ENCODE results near the gene LRRC47. TPM values are rescaled to one million over a fixed set of nuclear protein-coding genes. Genes with fewer than 3 reads are reported as not detected.

Gene LRRC47
- total RNA-seq (2014; rRNA removed; shearing (Covaris generic); ENCODE audit: low replicate concordance) = 52.4 and 71.1 TPM in 2 replicates

- Histone ChIP-seq H3K27me3 (0 out of 2 replicates have a peak, but pooled peaks cover 3% of the 10 kb centered on the region), H3K4me3 (peak within 1 kb of the TSS; percentile 59), H3K9me3 (peaks cover 2% of the 10 kb centered on the region; the same call in 1 of the 2 replicates), H3K36me3 (peaks cover 23% of the 10 kb centered on the region)
- DNase-seq = peak; percentile 95
Observed at GRCh38 chr1:3796215-3797061, at the start of gene LRRC47. LRRC47 (minus strand) TSS chr1:3796498; CDS start chr1:3796476, 22 bp downstream.

GRCh38 chr1:3842912-3843311 lies 46.6 kb upstream of the LRRC47 start:
- Histone ChIP-seq H3K4me3 (no peak overlapping the region), H3K9me3 (no peaks in the 10 kb centered on the region), H3K36me3 (peaks cover 12% of the 10 kb centered on the region), H3K27me3 (no peaks in the 10 kb centered on the region)
- DNase-seq = no peak

- no peaks in the 10 kb centered on the region for H3K27me3 ChIP-seq
- no peaks in the 10 kb centered on the region for H3K9me3 ChIP-seq
- H3K36me3 ChIP-seq = peaks cover 22% of the 10 kb centered on the region
- DNase-seq = no peak
- no peak overlapping the region for H3K4me3 ChIP-seq
Observed at GRCh38 chr1:3841491-3841890, 45.2 kb upstream of the LRRC47 start.

- Histone ChIP-seq H3K36me3 (peaks cover 18% of the 10 kb centered on the region), H3K27me3 (no peaks in the 10 kb centered on the region), H3K9me3 (no peaks in the 10 kb centered on the region), H3K4me3 (no peak overlapping the region)
- no peak for DNase-seq
Observed at GRCh38 chr1:3838788-3839187, 42.5 kb upstream of the LRRC47 start.

DNA sequence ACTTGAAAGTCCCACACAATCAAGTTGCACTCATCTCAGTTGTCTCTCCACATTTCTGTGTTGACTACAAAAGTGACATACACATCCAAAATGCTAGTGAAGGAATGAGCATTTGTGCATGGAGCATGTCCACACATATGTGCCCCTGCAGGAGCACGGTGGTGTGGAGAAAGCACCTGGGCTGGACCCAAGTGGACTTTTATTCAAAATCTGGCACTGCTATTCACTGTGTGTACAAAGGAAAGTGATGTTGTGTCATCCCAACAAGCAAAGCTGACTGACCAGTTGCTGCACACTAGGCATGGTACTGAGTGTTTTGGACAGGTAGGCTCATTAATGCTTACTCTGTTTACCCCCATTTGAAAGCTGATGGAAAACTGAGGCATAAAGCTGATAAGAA lies 41.4 kb upstream of the LRRC47 start:
- Histone ChIP-seq H3K4me3 (no peak overlapping the region), H3K27me3 (no peaks in the 10 kb centered on the region), H3K9me3 (no peaks in the 10 kb centered on the region), H3K36me3 (peaks cover 23% of the 10 kb centered on the region)
- no peak for DNase-seq

- DNase-seq = no peak
- Histone ChIP-seq H3K27me3 (no peaks in the 10 kb centered on the region), H3K4me3 (no peak overlapping the region), H3K36me3 (peaks cover 23% of the 10 kb centered on the region), H3K9me3 (no peaks in the 10 kb centered on the region)
Observed at GRCh38 chr1:3837200-3837599, 40.9 kb upstream of the LRRC47 start.

DNA sequence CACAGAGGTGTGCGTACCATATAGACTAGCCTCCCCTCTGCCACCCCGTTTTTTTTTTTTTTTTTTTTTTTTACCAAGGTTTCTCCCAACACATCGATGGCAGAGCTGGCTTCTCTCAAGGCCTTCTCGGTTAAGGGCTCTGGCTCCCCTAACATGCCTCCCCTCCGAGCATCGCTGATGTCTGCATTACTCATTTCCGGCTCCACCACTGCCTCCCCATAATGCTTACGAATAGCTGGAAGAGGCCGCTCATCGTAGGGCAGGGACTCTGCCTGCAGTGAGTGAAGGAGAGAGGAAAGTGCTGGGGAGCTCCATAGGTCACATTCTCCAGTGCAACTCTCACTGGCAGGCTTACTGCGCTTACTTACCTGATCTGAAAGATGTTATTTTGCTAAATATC lies 40.1 kb upstream of the LRRC47 start:
- DNase-seq = no peak
- Histone ChIP-seq H3K27me3 (no peaks in the 10 kb centered on the region), H3K36me3 (peaks cover 23% of the 10 kb centered on the region), H3K9me3 (no peaks in the 10 kb centered on the region), H3K4me3 (no peak overlapping the region)

DNA sequence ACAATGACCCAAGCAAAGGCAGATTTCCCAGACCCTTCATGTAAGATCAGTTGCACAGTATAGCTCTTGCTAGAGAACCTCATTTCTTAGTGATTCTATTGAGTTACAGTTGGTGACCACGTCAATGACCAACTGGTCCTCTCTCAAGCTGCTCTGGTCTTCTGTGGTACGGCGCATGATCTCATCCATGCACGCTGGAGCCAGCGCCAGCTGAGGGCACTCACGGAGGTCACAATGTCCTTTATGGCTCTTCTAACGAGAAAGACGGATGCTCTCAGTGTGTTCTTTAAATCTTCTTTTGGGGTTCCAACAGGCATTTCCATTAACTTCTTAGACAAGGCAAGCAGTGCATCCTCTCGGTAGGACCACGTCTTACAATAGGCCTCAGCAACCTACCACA lies 38.4 kb upstream of the LRRC47 start:
- no peaks in the 10 kb centered on the region for H3K27me3 ChIP-seq
- no peak overlapping the region for H3K4me3 ChIP-seq
- H3K9me3 ChIP-seq = no peaks in the 10 kb centered on the region
- peaks cover 31% of the 10 kb centered on the region for H3K36me3 ChIP-seq
- DNase-seq = no peak

GRCh38 chr1:3831689-3832088 lies 35.4 kb upstream of the LRRC47 start:
- no peak overlapping the region for H3K4me3 ChIP-seq
- no peak for DNase-seq
- H3K9me3 ChIP-seq = no peaks in the 10 kb centered on the region
- no peaks in the 10 kb centered on the region for H3K27me3 ChIP-seq
- peaks cover 14% of the 10 kb centered on the region for H3K36me3 ChIP-seq

- no peak for DNase-seq
- no peaks in the 10 kb centered on the region for H3K27me3 ChIP-seq
Observed at GRCh38 chr1:3828391-3828790, 32.1 kb upstream of the LRRC47 start.

GRCh38 chr1:3827813-3828307 lies 31.6 kb upstream of the LRRC47 start:
- no peak for DNase-seq
- peaks cover 8% of the 10 kb centered on the region for H3K36me3 ChIP-seq

More at GRCh38 chr1:3828391-3828790, 32.1 kb upstream of the LRRC47 start:
- H3K36me3 ChIP-seq = peaks cover 10% of the 10 kb centered on the region
- H3K4me3 ChIP-seq = no peak overlapping the region
- H3K9me3 ChIP-seq = no peaks in the 10 kb centered on the region

GRCh38 chr1:3825356-3825755 lies 29.1 kb upstream of the LRRC47 start:
- Histone ChIP-seq H3K9me3 (no peaks in the 10 kb centered on the region), H3K36me3 (peaks cover 3% of the 10 kb centered on the region), H3K4me3 (no peak overlapping the region), H3K27me3 (no peaks in the 10 kb centered on the region)
- no peak for DNase-seq

More at GRCh38 chr1:3827813-3828307, 31.6 kb upstream of the LRRC47 start:
- H3K4me3 ChIP-seq = no peak overlapping the region
- H3K27me3 ChIP-seq = no peaks in the 10 kb centered on the region
- no peaks in the 10 kb centered on the region for H3K9me3 ChIP-seq

DNA sequence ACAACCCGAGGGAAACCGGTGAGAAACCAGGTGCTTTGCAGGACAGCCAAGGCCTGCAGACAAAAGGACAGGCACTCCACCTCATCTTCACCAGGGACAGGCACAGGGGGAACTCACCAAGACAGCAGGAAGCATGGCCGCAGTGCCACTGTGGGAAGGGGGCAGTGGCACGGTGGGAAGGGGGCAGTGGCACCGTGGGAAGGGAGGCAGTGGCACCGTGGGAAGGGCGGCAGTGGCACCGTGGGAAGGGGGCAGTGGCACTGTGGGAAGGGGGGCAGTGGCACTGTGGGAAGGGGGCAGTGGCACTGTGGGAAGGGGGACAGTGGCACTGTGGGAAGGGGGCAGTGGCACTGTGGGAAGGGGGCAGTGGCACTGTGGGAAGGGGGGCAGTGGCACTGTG lies 28.4 kb upstream of the LRRC47 start:
- H3K9me3 ChIP-seq = no peaks in the 10 kb centered on the region
- H3K4me3 ChIP-seq = no peak overlapping the region
- H3K27me3 ChIP-seq = no peaks in the 10 kb centered on the region
- no peaks in the 10 kb centered on the region; the same call in 1 of the 2 replicates for H3K36me3 ChIP-seq
- DNase-seq = no peak

DNA sequence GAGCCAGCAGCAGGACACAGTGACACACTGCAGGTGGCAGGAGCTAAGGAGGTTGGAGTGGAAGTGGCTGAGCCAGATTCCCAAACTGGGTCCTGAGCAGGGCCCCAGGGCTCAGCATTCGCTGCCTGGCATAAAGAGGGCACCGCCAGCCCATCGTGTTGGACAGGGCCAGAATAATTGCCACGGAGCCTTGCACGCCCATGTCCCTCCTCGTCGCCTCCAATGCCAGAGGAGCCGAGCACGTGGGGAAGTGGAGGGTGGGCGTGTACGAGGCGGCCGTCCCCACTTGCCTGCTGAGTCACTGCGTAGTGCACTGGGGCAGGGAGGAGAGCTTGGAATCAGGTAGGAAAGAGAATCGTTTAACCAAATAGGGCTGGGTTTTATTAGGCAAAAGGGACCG lies 26.1 kb upstream of the LRRC47 start:
- H3K27me3 ChIP-seq = no peaks in the 10 kb centered on the region
- H3K4me3 ChIP-seq = no peak overlapping the region
- H3K36me3 ChIP-seq = no peaks in the 10 kb centered on the region; the same call in 1 of the 2 replicates
- no peaks in the 10 kb centered on the region for H3K9me3 ChIP-seq
- no peak for DNase-seq

- Histone ChIP-seq H3K4me3 (no peak overlapping the region), H3K27me3 (no peaks in the 10 kb centered on the region), H3K36me3 (no peaks in the 10 kb centered on the region; the same call in 1 of the 2 replicates), H3K9me3 (no peaks in the 10 kb centered on the region)
- no peak for DNase-seq
Observed at GRCh38 chr1:3821908-3822307, 25.6 kb upstream of the LRRC47 start.

GRCh38 chr1:3821447-3821846 lies 25.1 kb upstream of the LRRC47 start:
- H3K9me3 ChIP-seq = no peaks in the 10 kb centered on the region
- no peak overlapping the region for H3K4me3 ChIP-seq
- H3K27me3 ChIP-seq = no peaks in the 10 kb centered on the region
- DNase-seq = no peak
- no peaks in the 10 kb centered on the region; the same call in 1 of the 2 replicates for H3K36me3 ChIP-seq

GRCh38 chr1:3821004-3821403 lies 24.7 kb upstream of the LRRC47 start:
- Histone ChIP-seq H3K27me3 (no peaks in the 10 kb centered on the region), H3K36me3 (no peaks in the 10 kb centered on the region; the same call in 1 of the 2 replicates), H3K4me3 (no peak overlapping the region), H3K9me3 (no peaks in the 10 kb centered on the region)
- no peak for DNase-seq

- H3K9me3 ChIP-seq = no peaks in the 10 kb centered on the region
- DNase-seq = no peak
- H3K4me3 ChIP-seq = no peak overlapping the region
- no peaks in the 10 kb centered on the region for H3K27me3 ChIP-seq
- no peaks in the 10 kb centered on the region; the same call in 1 of the 2 replicates for H3K36me3 ChIP-seq
Observed at GRCh38 chr1:3820316-3820715, 24.0 kb upstream of the LRRC47 start.

Measured in MG63 (cell line).